Tibial artery (tissue), 4 donors: Measurements from ENCODE around the gene NF2.

ENCODE experiments used
- DNase-seq, 2 donors: peaks; one replicate each; pipeline ENCODE4 v3.0.0-alpha.2; 2019
- H3K27ac ChIP-seq, 2 donors: fragments of 200-600 bp; sonication (generic) in 1 of 2; 1 replicate in 1 of 2; 2 replicates in 1 of 2; pipeline ENCODE4 v1.5.1; 2018 to 2019; ENCODE audit warnings: mild to moderate bottlenecking in 1 of 2
- H3K27me3 ChIP-seq, 2 donors: fragments of 200-600 bp; sonication (generic) in 1 of 2; one replicate each; pipeline versions ENCODE4 v1.5.1 to v1.6.0; 2016 to 2019
- H3K36me3 ChIP-seq, 3 donors: fragments of 200-600 bp; sonication (generic) in 2 of 3; one replicate each; pipeline ENCODE4 v1.5.1; 2016 to 2019; ENCODE audit warnings: mild to moderate bottlenecking in 2 of 3
- H3K4me1 ChIP-seq, 4 donors: fragments of 200-600 bp; sonication (generic) in 2 of 4; 1 replicate in 3 of 4; 2 replicates in 1 of 4; pipeline ENCODE4 v1.5.1; 2016 to 2019
- H3K4me3 ChIP-seq, 2 donors: fragments of 200-600 bp; sonication (generic) in 1 of 2; 1 replicate in 1 of 2; 2 replicates in 1 of 2; pipeline ENCODE4 v1.5.1; 2018 to 2019; ENCODE audit warnings: mild to moderate bottlenecking in 2 of 2
- H3K9me3 ChIP-seq, 3 donors: fragments of 200-600 bp; sonication (generic) in 1 of 3; one replicate each; pipeline ENCODE4 v1.5.1; 2016 to 2019
- CTCF ChIP-seq, 2 experiments: fragments of 200-600 bp in 1 of 2; fragments of 450-650 bp in 1 of 2; IDR thresholded peaks; one replicate each; pipeline ENCODE4 v1.5.1; 2017 to 2019; ENCODE audit warnings: antibody characterized with exemption in 2 of 2, mild to moderate bottlenecking in 1 of 2, moderate library complexity in 1 of 2
- intact Hi-C: fragments of 100-400 bp; cut with DNase I; formaldehyde crosslinking; loops from one replicate; pipeline ENCODE4 v1.15.0; 2023; ENCODE audit warnings: low total_unique reads

NF2 gene

GRCh38 chr22:29715705-29716104 lies 112.3 kb downstream of the NF2 start:
- peaks cover 0 to 17% (median 12%) of the 10 kb centered on the region in 4 donors for H3K4me1 ChIP-seq
- no peaks in the 10 kb centered on the region for H3K36me3 ChIP-seq
- intact Hi-C loops, result no loop called here
- H3K9me3 ChIP-seq, result no peaks in the 10 kb centered on the region
- H3K27me3 ChIP-seq, result peaks cover 0 to 85% of the 10 kb centered on the region in 2 donors
- H3K4me3 ChIP-seq, result no peak overlapping the region
- no peak for DNase-seq
- TF ChIP-seq CTCF (IDR thresholded peaks at IDR 0.05), result no peak
- no peak overlapping the region for H3K27ac ChIP-seq

- Histone ChIP-seq H3K4me3 (no peak overlapping the region), H3K9me3 (no peaks in the 10 kb centered on the region), H3K4me1 (peaks cover 0 to 18% (median 13%) of the 10 kb centered on the region in 4 donors), H3K27me3 (peaks cover 0 to 87% of the 10 kb centered on the region in 2 donors), H3K36me3 (no peaks in the 10 kb centered on the region), H3K27ac (no peak overlapping the region)
- intact Hi-C loops, result no loop called here
- no peak for TF ChIP-seq CTCF (IDR thresholded peaks at IDR 0.05)
- DNase-seq, result peak in 1 of 2 donors; percentile 33
Observed at GRCh38 chr22:29716814-29717545, 113.5 kb downstream of the NF2 start.

- DNase-seq, result no peak
- Histone ChIP-seq H3K27ac (no peak overlapping the region), H3K27me3 (peaks cover 0 to 95% of the 10 kb centered on the region in 2 donors), H3K36me3 (no peaks in the 10 kb centered on the region), H3K4me3 (no peak overlapping the region), H3K4me1 (peaks cover 0 to 18% (median 13%) of the 10 kb centered on the region in 4 donors), H3K9me3 (no peaks in the 10 kb centered on the region)
- TF ChIP-seq CTCF (IDR thresholded peaks at IDR 0.05), result no peak
- intact Hi-C loops, result no loop called here
Observed at GRCh38 chr22:29717789-29718188, 114.4 kb downstream of the NF2 start.

- Histone ChIP-seq H3K27me3 (peaks cover 0 to 93% of the 10 kb centered on the region in 2 donors), H3K27ac (no peak overlapping the region), H3K36me3 (no peaks in the 10 kb centered on the region), H3K4me3 (peak overlapping the region in 1 of 2 donors; percentile 9), H3K4me1 (peaks cover 0 to 18% (median 13%) of the 10 kb centered on the region in 4 donors), H3K9me3 (no peaks in the 10 kb centered on the region)
- no peak for TF ChIP-seq CTCF (IDR thresholded peaks at IDR 0.05)
- intact Hi-C loops, result no loop called here
- no peak for DNase-seq
Observed at GRCh38 chr22:29718949-29719898, 115.8 kb downstream of the NF2 start.

GRCh38 chr22:29719899-29720645 lies 116.6 kb downstream of the NF2 start, which contains the start of gene CABP7:
CABP7 (plus strand) TSS chr22:29720003; CDS start chr22:29720425, 422 bp downstream.
- H3K36me3 ChIP-seq, result no peaks in the 10 kb centered on the region
- H3K27ac ChIP-seq, result no peak within 1 kb of the TSS
- DNase-seq, result no peak
- H3K4me1 ChIP-seq, result peaks cover 0 to 18% (median 13%) of the 10 kb centered on the region in 4 donors
- intact Hi-C loops, result no loop called here
- TF ChIP-seq CTCF (IDR thresholded peaks at IDR 0.05), result no peak
- H3K4me3 ChIP-seq, result peak within 1 kb of the TSS in 1 of 2 donors; percentile 9
- H3K27me3 ChIP-seq, result peaks cover 0 to 86% of the 10 kb centered on the region in 2 donors
- no peaks in the 10 kb centered on the region for H3K9me3 ChIP-seq
